Common myeloid progenitor, CD34-positive (primary cell): ENCODE measurements around the gene SLC2A6.
A peak's percentile ranks its signal among the peaks of the same experiment; 100 is the strongest.

Source experiments
- CTCF ChIA-PET: fragments of 350-600 bp; sonication (Branson Sonifier 250); formaldehyde crosslinking; loops from one replicate; lab custom pipeline; 2021; ENCODE audit warnings: antibody characterized with exemption; lab: Charles Lee
- POLR2A ChIA-PET: fragments of 350-600 bp; sonication (Branson Sonifier 250); formaldehyde crosslinking; loops from one replicate; lab custom pipeline; 2021; ENCODE audit warnings: antibody characterized with exemption; lab: Charles Lee
- DNase-seq, 3 donors: peaks; one replicate each; pipeline versions ENCODE4 v3.0.0 to v3.0.0-alpha.2; 2013
- H3K27ac ChIP-seq, 2 experiments: 1 replicate in 1 of 2; 2 replicates in 1 of 2; pipeline ENCODE4 v1.7.0; 2013; ENCODE audit warnings: inconsistent platforms in 2 of 2, low read length in 2 of 2, mild to moderate bottlenecking in 2 of 2, low read depth in 1 of 2, moderate library complexity in 1 of 2; ENCODE audit not compliant: severe bottlenecking in 2 of 2, insufficient read depth in 1 of 2, poor library complexity in 1 of 2
- H3K27me3 ChIP-seq, 5 experiments: replicated peaks in 2 of 5; 1 replicate in 3 of 5; 2 replicates in 2 of 5; pipeline versions ENCODE4 v1.6.1 to v1.7.0; 2013; ENCODE audit warnings: low read length in 4 of 5, mild to moderate bottlenecking in 2 of 5, moderate library complexity in 2 of 5, inconsistent platforms in 1 of 5; ENCODE audit not compliant: insufficient read depth in 5 of 5, control insufficient read depth in 4 of 5
- H3K36me3 ChIP-seq, 4 experiments: 1 replicate in 2 of 4; 2 replicates in 2 of 4; pipeline versions ENCODE4 v1.6.1 to v1.7.0; 2013; ENCODE audit warnings: low read length in 3 of 4, control low read depth in 1 of 4, mild to moderate bottlenecking in 1 of 4; ENCODE audit not compliant: control insufficient read depth in 4 of 4, insufficient read depth in 4 of 4
- H3K4me1 ChIP-seq, 4 experiments: 1 replicate in 3 of 4; 2 replicates in 1 of 4; pipeline versions ENCODE4 v1.6.1 to v1.7.1; 2013; ENCODE audit warnings: low read length in 3 of 4, mild to moderate bottlenecking in 3 of 4, control low read depth in 1 of 4, inconsistent platforms in 1 of 4, moderate library complexity in 1 of 4; ENCODE audit not compliant: control insufficient read depth in 4 of 4, insufficient read depth in 4 of 4; ENCODE audit errors: control extremely low read depth in 1 of 4
- H3K4me3 ChIP-seq, 7 experiments: 1 replicate in 4 of 7; 2 replicates in 3 of 7; pipeline versions ENCODE4 v1.5.1 to v1.7.0; 2013; ENCODE audit warnings: mild to moderate bottlenecking in 7 of 7, low read length in 6 of 7, moderate library complexity in 6 of 7, inconsistent platforms in 2 of 7, low read depth in 2 of 7, control low read depth in 1 of 7; ENCODE audit not compliant: insufficient read depth in 4 of 7, control insufficient read depth in 1 of 7; ENCODE audit errors: extremely low read depth in 1 of 7
- H3K9me3 ChIP-seq, 5 experiments: 1 replicate in 4 of 5; 2 replicates in 1 of 5; pipeline versions ENCODE4 v1.6.1 to v1.7.1; 2013; ENCODE audit warnings: low read length in 4 of 5, mild to moderate bottlenecking in 2 of 5, inconsistent platforms in 1 of 5, low read depth in 1 of 5, moderate library complexity in 1 of 5; ENCODE audit not compliant: control insufficient read depth in 4 of 5, insufficient read depth in 2 of 5; ENCODE audit errors: control extremely low read depth in 1 of 5
- WGBS: methylation state at CpG from one replicate; pipeline ENCODE4 v1.1.5; 2013; ENCODE audit not compliant: insufficient coverage; 5-methylcytosine and 5-hydroxymethylcytosine counted together

SLC2A6 gene

DNA sequence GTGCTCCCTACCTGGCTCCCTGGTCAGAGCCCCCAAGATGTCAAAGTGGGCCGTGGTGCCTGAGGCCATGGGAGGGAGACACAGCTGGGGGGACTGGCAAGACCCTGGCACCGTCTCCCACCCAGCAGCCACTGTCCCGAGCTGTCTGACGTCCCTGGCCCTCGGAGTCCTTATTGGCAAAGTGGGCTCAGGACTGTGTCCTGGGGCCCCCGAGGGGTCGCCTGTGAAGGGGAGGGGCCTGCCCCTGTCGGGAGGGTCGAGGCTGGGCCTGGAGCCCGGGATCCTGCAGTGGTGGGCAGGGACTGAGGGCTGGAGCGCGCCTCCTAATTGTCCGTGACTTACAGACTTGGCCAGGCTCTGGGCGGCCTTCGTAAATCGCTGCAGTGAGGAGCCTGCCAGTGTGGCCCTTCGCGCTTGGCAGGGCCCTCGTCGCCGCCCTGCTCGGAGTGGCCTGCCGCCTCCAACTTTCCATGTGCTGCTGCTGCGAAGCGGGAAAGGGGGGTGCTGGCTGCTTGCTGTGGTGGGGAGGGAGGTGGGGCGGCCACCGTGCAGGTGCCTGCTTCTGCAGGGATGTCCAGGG is 32.1 kb upstream of the SLC2A6 start:
- CTCF ChIA-PET = interaction anchor here (1.0 kb wide), 1 partner anchor 204 kb away, joined by 3 read pairs; no protein-coding TSS in a partner anchor
- no peaks in the 10 kb centered on the region for H3K9me3 ChIP-seq
- 98% methylated on average over 22 of the region's 27 CpGs for WGBS
- H3K27me3 ChIP-seq = no peaks in the 10 kb centered on the region
- POLR2A ChIA-PET = no interaction called here
- H3K27ac ChIP-seq = no peak overlapping the region
- DNase-seq = no peak
- H3K36me3 ChIP-seq = no peaks in the 10 kb centered on the region
- H3K4me1 ChIP-seq = peaks cover 0 to 30% (median 20%) of the 10 kb centered on the region in 4 experiments
- H3K4me3 ChIP-seq = no peak overlapping the region

GRCh38 chr9:133509179-133510083 is 30.5 kb upstream of the SLC2A6 start:
- POLR2A ChIA-PET = interaction anchor here (0.7 to 1.2 kb wide), 2 partner anchors 12 to 46 kb away, joined by 3 to 4 read pairs; no protein-coding TSS in a partner anchor

DNA sequence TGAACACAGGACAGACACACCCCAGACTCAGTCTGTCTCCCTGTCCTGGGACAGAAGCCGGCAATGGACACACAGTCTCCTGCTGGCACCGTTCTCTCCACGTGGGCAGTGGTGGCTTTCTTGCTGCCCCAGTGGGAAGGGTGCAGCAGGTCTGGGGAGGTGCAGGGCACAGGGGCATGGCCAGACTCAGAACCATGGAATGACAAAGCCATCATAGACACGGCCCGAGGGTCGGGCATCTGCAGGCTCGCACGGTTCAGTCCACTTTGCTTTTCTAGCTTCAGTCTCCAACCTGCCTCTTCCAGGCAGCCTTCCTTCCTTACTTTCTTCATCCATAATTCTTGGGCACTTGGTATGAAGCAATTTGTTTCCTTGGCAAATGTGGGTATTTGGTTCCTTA is 29.1 kb upstream of the SLC2A6 start:
- Histone ChIP-seq H3K4me1 (peaks cover 0 to 25% (median 20%) of the 10 kb centered on the region in 4 experiments), H3K27ac (no peak overlapping the region), H3K9me3 (peaks cover 0 to 1% (median 0%) of the 10 kb centered on the region in 5 experiments), H3K4me3 (no peak overlapping the region), H3K27me3 (no peaks in the 10 kb centered on the region), H3K36me3 (no peaks in the 10 kb centered on the region)
- ChIA-PET CTCF (interaction anchor here (0.7 kb wide), 1 partner anchor 23 kb away, joined by 3 read pairs; no protein-coding TSS in a partner anchor), POLR2A (no interaction called here)
- DNase-seq = no peak
- 97% methylated on average over 6 of the region's 8 CpGs for WGBS

More at GRCh38 chr9:133509179-133510083, 30.5 kb upstream of the SLC2A6 start:
- Histone ChIP-seq H3K27ac (no peak overlapping the region), H3K27me3 (no peaks in the 10 kb centered on the region), H3K9me3 (no peaks in the 10 kb centered on the region), H3K4me1 (peaks cover 0 to 26% (median 20%) of the 10 kb centered on the region in 4 experiments), H3K4me3 (peak overlapping the region in 4 of 7 experiments; percentile 5 to 68 (median 48)), H3K36me3 (no peaks in the 10 kb centered on the region)
- 9% methylated on average over 16 of the region's 26 CpGs for WGBS
- peak; percentile 12 to 50 (median 48) for DNase-seq
- CTCF ChIA-PET = interaction anchor here (1.0 to 1.9 kb wide), 11 partner anchors 13 to 322 kb away, joined by 3 to 9 read pairs (median 4); no protein-coding TSS in a partner anchor

DNA sequence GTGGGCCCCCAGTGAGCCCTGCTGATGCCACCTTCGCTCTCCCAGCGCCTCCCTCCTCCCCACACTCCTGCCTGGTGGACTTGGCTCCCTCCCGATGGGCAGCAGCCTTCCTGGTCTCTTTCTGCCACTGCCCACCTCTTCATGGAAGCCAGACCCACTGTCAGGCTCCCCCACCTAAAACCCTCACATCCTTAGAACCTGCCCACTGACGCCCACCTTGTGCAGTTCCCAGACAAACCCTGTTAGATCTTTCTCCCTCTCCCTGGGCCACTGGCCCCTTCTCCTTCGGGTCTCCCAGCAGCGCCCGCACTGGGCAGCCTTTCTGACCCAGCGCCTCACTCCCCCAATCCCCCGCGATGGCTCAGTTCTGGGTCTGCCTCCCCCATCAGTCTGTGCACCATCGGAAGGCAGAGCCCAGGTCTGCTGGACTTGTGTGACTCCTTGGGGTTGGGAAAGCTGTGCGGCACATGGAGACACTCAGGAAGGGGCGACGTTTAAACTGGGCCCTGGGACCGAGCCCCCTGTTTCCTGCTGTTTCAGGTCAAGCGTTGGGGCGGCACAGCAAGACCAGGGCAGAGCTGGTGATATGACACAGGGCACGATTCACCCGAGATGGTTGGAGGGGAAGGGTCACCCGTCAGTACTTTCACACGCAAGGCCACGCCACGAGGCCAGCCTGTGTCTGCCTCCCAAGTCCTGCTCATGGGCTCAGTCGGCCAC is 28.5 kb upstream of the SLC2A6 start:
- DNase-seq = no peak
- ChIA-PET CTCF (interaction anchor here (0.7 kb wide), 1 partner anchor 22 kb away, joined by 3 read pairs; no protein-coding TSS in a partner anchor), POLR2A (no interaction called here)
- H3K4me1 ChIP-seq = peaks cover 0 to 25% (median 20%) of the 10 kb centered on the region in 4 experiments
- no peak overlapping the region for H3K27ac ChIP-seq
- WGBS = 95% methylated on average over 18 of the region's 24 CpGs
- H3K4me3 ChIP-seq = no peak overlapping the region
- peaks cover 0 to 7% (median 2%) of the 10 kb centered on the region in 5 experiments for H3K9me3 ChIP-seq
- H3K27me3 ChIP-seq = no peaks in the 10 kb centered on the region
- no peaks in the 10 kb centered on the region for H3K36me3 ChIP-seq

GRCh38 chr9:133506653-133507038 is 27.7 kb upstream of the SLC2A6 start:
- no peak overlapping the region for H3K4me3 ChIP-seq
- 97% methylated on average over 18 of the region's 18 CpGs for WGBS
- H3K4me1 ChIP-seq = peaks cover 0 to 25% (median 20%) of the 10 kb centered on the region in 4 experiments
- H3K27me3 ChIP-seq = no peaks in the 10 kb centered on the region
- no peak overlapping the region for H3K27ac ChIP-seq
- POLR2A ChIA-PET = no interaction called here
- no peak for DNase-seq
- peaks cover 6 to 15% (median 7%) of the 10 kb centered on the region in 5 experiments for H3K9me3 ChIP-seq
- CTCF ChIA-PET = interaction anchor here (1.6 kb wide), 1 partner anchor 102 kb away, joined by 3 read pairs; no protein-coding TSS in a partner anchor
- H3K36me3 ChIP-seq = no peaks in the 10 kb centered on the region

DNA sequence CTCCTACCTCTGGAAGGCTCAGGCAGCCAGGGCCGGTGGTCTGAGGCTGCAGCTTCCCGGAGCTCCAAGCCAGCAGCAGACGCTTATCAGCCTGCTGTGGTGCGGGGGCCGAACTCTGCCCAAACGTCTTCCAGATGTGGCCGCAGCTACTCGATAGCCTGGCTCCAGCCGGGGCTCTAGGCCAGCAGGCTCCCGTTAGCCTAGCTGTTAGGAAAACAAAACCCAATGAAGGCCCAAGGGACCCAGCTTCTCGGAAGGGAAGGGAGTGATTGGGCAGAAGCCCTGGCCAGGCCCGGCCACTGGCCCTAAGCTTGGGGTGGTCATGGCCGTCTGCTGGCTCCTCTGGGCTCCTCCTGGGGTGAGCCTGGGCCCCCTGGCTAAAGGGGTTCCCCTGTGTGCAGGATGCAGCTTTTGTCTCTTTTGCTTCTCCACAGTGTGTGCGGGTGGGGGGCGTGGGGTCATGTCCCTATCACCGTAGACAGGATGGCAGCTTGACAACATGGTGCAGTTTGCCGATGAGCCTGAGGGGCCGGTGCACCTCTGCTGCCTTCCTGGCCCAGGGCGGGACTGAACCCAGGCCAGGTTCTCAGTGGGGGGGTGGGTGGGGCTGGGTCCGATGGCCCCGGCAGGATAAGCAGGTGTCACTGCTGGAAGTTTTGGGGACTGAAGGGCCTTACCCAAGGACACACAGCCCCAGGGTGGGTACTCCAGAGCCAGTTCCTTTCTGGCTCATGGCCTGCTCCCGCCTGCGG is 27.2 kb upstream of the SLC2A6 start:
- peaks cover 6 to 21% (median 9%) of the 10 kb centered on the region in 5 experiments for H3K9me3 ChIP-seq
- CTCF ChIA-PET = interaction anchor here (1.0 to 1.6 kb wide), 4 partner anchors 10 to 210 kb away, joined by 3 to 6 read pairs (median 3); no protein-coding TSS in a partner anchor
- no peak overlapping the region for H3K4me3 ChIP-seq
- DNase-seq = no peak
- H3K36me3 ChIP-seq = no peaks in the 10 kb centered on the region
- no peak overlapping the region for H3K27ac ChIP-seq
- no peaks in the 10 kb centered on the region for H3K27me3 ChIP-seq
- peaks cover 0 to 25% (median 20%) of the 10 kb centered on the region in 4 experiments for H3K4me1 ChIP-seq
- POLR2A ChIA-PET = no interaction called here
- 88% methylated on average over 19 of the region's 23 CpGs for WGBS
